Liver (tissue), 9 donors: ENCODE measurements around the gene PI4K2A. TPM values are rescaled to one million over a fixed set of nuclear protein-coding genes. Genes with fewer than 3 reads are reported as not detected.
"Not testable (repeated sequence)": the region's sequence is repeated elsewhere in the genome, so short reads cannot be mapped to it uniquely, and the experiment has no call there.

Experiments used
- DNase-seq: peaks from one replicate; pipeline ENCODE4 v3.0.0-alpha.2; 2017; ENCODE audit warnings: low spot score
- H3K27ac ChIP-seq, 2 donors: one replicate each; pipeline ENCODE4 v1.7.0; 2013; ENCODE audit warnings: inconsistent platforms in 2 of 2, low read length in 2 of 2, control low read depth in 1 of 2, low read depth in 1 of 2, mild to moderate bottlenecking in 1 of 2
- H3K27me3 ChIP-seq, 4 donors: one replicate each; pipeline versions ENCODE4 v1.6.1 to v1.7.0; 2013; ENCODE audit warnings: low read length in 3 of 4, inconsistent platforms in 1 of 4, mild to moderate bottlenecking in 1 of 4, moderate library complexity in 1 of 4; ENCODE audit not compliant: control insufficient read depth in 4 of 4, insufficient read depth in 4 of 4
- H3K36me3 ChIP-seq, 4 donors: one replicate each; pipeline versions ENCODE4 v1.6.1 to v1.7.0; 2013; ENCODE audit warnings: low read length in 3 of 4, mild to moderate bottlenecking in 3 of 4, low read depth in 1 of 4, moderate library complexity in 1 of 4; ENCODE audit not compliant: control insufficient read depth in 4 of 4, insufficient read depth in 3 of 4
- H3K4me1 ChIP-seq, 4 donors: one replicate each; pipeline versions ENCODE4 v1.6.1 to v1.7.0; 2013; ENCODE audit warnings: low read length in 3 of 4, mild to moderate bottlenecking in 3 of 4, moderate library complexity in 1 of 4; ENCODE audit not compliant: control insufficient read depth in 4 of 4, insufficient read depth in 4 of 4
- H3K4me3 ChIP-seq, 3 donors: one replicate each; pipeline versions ENCODE4 v1.6.1 to v1.7.0; 2013; ENCODE audit warnings: low read length in 3 of 3, control low read depth in 1 of 3, low read depth in 1 of 3, mild to moderate bottlenecking in 1 of 3
- H3K9ac ChIP-seq, 2 donors: one replicate each; pipeline ENCODE4 v1.7.0; 2013; ENCODE audit warnings: low read length in 2 of 2, mild to moderate bottlenecking in 2 of 2, moderate library complexity in 2 of 2, control low read depth in 1 of 2, low read depth in 1 of 2
- H3K9me3 ChIP-seq, 4 donors: one replicate each; pipeline versions ENCODE4 v1.6.1 to v1.7.0; 2013; ENCODE audit warnings: low read length in 3 of 4; ENCODE audit not compliant: control insufficient read depth in 4 of 4
- EGR1 ChIP-seq, 2 donors: IDR thresholded peaks; 2 replicates each; pipeline ENCODE4 v1.6.1; 2016 to 2018; ENCODE audit warnings: antibody characterized with exemption in 2 of 2, low read depth in 2 of 2
- FOXA1 ChIP-seq: IDR thresholded peaks from 2 replicates; pipeline ENCODE4 v1.6.1; 2016; ENCODE audit warnings: antibody characterized with exemption
- GABPA ChIP-seq, 2 donors: IDR thresholded peaks in 1 of 2; conservative IDR thresholded peaks in 1 of 2; 2 replicates each; pipeline ENCODE4 v1.6.1; 2016; ENCODE audit warnings: antibody characterized with exemption in 2 of 2, mild to moderate bottlenecking in 1 of 2, moderate library complexity in 1 of 2
- HNF4A ChIP-seq, 2 donors: conservative IDR thresholded peaks; 2 replicates each; pipeline ENCODE4 v1.6.1; 2016; ENCODE audit warnings: antibody characterized with exemption in 2 of 2, mild to moderate bottlenecking in 2 of 2
- HNF4G ChIP-seq: IDR thresholded peaks from 2 replicates; pipeline ENCODE4 v1.6.1; 2016; ENCODE audit warnings: antibody characterized with exemption
- JUND ChIP-seq, 2 donors: IDR thresholded peaks; 2 replicates each; pipeline ENCODE4 v1.6.1; 2016; ENCODE audit warnings: antibody characterized with exemption in 2 of 2
- RAD21 ChIP-seq, 2 donors: IDR thresholded peaks; 2 replicates each; pipeline ENCODE4 v1.6.1; 2016; ENCODE audit warnings: antibody characterized with exemption in 2 of 2, mild to moderate bottlenecking in 2 of 2
- RXRA ChIP-seq, 2 donors: IDR thresholded peaks; 2 replicates each; pipeline ENCODE4 v1.6.1; 2017 to 2018; ENCODE audit warnings: antibody characterized with exemption in 2 of 2, mild to moderate bottlenecking in 1 of 2
- SP1 ChIP-seq: IDR thresholded peaks from 2 replicates; pipeline ENCODE4 v1.6.1; 2018; ENCODE audit warnings: antibody characterized with exemption, mild to moderate bottlenecking
- TAF1 ChIP-seq: conservative IDR thresholded peaks from 2 replicates; pipeline ENCODE4 v1.6.1; 2016; ENCODE audit warnings: antibody characterized with exemption, mild to moderate bottlenecking
- YY1 ChIP-seq: IDR thresholded peaks from 2 replicates; pipeline ENCODE4 v1.6.1; 2016; ENCODE audit warnings: antibody characterized with exemption, mild to moderate bottlenecking
- WGBS: extraction: QIAGEN DNeasy Blood & Tissue Kit; methylation state at CpG from one replicate; pipeline ENCODE4 v1.1.7; 2013; 5-methylcytosine and 5-hydroxymethylcytosine counted together
- polyA plus RNA-seq, 2 donors: library from polyadenylated mRNA; stranded (reverse) in 1 of 2; unstranded in 1 of 2; fragments of 200-250 nt in 1 of 2; fragments of >200 nt in 1 of 2; fragmentation: Nextera tagmentation in 1 of 2; extraction: Ambion mirVana in 1 of 2; gene quantifications; one replicate each; pipeline versions ENCODE4 v1.2.1 to v1.2.3, GENCODE V29; 2013 to 2015
- total RNA-seq, 2 donors: library from RNA; depleted of rRNA; stranded (reverse); fragments of >200 nt; gene quantifications; one replicate each; pipeline ENCODE4 v1.2.3, GENCODE V29; 2014
- TF ChIP-seq, protein P1 (sequence below): IDR thresholded peaks from 2 replicates; pipeline ENCODE4 v1.6.1; 2016; ENCODE audit warnings: antibody characterized with exemption, mild to moderate bottlenecking
- TF ChIP-seq, protein P2 (sequence below): IDR thresholded peaks from 2 replicates; pipeline ENCODE4 v1.6.1; 2016; ENCODE audit warnings: antibody characterized with exemption
- donor health status: healthy.
- donor health status: healthy.
- donor health status: healthy.
- donor health status: healthy.
- donor health status: healthy.

The PI4K2A gene
- total and polyA plus RNA-seq, 4 donors, result 4.4 to 17.6 (median 11.2) TPM

DNA sequence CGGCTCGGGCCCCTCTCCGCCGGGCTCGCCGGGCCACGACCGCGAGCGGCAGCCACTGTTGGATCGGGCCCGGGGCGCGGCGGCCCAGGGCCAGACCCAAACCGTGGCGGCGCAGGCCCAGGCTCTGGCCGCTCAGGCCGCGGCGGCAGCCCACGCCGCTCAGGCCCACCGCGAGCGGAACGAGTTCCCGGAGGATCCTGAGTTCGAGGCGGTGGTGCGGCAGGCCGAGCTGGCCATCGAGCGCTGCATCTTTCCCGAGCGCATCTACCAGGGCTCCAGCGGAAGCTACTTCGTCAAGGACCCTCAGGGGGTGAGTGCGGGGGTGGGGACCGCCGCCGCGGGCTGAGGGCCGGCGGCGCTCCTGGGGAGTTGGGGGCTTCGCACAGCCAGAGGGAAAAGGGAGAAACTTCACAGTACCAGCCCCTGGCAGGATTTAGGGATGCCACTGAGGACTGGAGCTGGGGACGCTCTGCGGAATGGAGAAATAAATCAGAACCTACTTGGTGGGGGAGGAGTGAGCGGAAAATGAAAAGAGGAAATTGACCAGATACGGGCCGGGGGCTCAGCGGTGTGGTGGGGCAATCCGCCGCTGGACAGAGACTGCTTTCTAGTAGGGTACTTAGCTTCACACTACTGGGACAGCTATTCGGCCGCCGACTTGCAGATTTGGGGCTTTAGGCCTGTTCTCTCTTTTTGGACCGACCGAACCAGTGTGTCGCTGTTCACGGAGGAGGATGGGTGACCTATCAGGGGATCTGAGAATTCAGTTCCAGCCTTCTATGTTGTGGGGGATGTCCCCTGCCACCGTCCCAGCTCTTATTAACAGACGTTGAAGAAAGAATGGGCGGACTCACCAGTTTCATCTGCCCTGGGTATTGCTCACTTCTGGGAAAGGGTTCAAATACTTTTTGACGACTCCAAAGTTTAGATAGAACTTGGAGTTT, 669 bp downstream of the PI4K2A start:
- peaks cover 5 to 12% (median 8%) of the 10 kb centered on the region in 4 donors for H3K4me1 ChIP-seq
- peak overlapping the region; percentile 68 to 92 (median 83) for H3K4me3 ChIP-seq
- TF ChIP-seq HNF4A (conservative IDR thresholded peaks at IDR 0.05), result peak in 1 of 2 donors; percentile 7
- TF ChIP-seq GABPA (IDR thresholded peaks at IDR 0.05 in 1 of 2, conservative IDR thresholded peaks at IDR 0.05 in 1 of 2), result no peak
- TF ChIP-seq YY1, result peak; percentile 34
- no peak for TF ChIP-seq HNF4G
- no peak for TF ChIP-seq FOXA1
- no peaks in the 10 kb centered on the region for H3K27me3 ChIP-seq
- peak overlapping the region; percentile 73 to 87 for H3K27ac ChIP-seq
- H3K36me3 ChIP-seq, result peaks cover 0 to 8% (median 2%) of the 10 kb centered on the region in 4 donors
- H3K9me3 ChIP-seq, result no peaks in the 10 kb centered on the region
- DNase-seq, result peak; percentile 44
- WGBS, result under 1% methylated on average over 67 of the region's 67 CpGs
- H3K9ac ChIP-seq, result peak overlapping the region; percentile 21 to 57

DNA sequence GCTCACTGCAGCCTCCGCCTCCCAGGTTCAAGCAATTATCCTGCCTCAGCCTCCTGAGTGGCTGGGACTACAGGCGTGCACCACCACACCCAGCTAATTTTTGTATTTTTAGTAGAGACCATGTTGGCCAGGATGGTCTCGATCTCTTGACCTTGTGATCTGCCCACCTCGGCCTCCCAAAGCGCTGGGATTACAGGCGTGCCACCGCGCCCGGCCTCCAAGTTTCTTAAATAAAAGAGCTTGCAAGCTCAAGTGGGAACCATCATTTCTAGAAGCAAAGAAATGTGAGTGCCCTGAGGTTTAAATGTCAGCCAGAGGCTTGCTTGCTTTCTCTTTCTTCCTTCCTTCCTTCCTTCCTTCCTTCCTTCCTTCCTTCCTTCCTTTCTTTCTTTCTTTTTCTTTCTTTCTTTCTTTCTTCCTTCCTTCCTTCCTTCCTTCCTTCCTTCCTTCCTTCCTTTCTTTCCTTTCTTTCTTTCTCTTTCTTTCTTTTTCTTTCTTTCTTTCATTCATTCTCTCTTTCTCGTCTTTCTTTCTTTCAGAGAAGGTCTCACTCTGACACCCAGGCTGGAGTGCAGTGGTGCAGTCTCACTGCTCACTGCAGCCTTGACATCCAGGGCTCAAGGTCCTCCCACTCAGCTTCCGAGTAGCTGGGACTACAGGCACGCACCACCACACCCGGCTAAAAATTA, 2.1 kb downstream of the PI4K2A start:
- not testable (repeated sequence) for H3K9me3 ChIP-seq, H3K27me3 ChIP-seq, DNase-seq, H3K27ac ChIP-seq, H3K4me3 ChIP-seq, H3K36me3 ChIP-seq, H3K9ac ChIP-seq
- WGBS, result 97% methylated on average over 13 of the region's 13 CpGs
- H3K4me1 ChIP-seq, result peaks cover 5 to 15% (median 8%) of the 10 kb centered on the region in 4 donors

DNA sequence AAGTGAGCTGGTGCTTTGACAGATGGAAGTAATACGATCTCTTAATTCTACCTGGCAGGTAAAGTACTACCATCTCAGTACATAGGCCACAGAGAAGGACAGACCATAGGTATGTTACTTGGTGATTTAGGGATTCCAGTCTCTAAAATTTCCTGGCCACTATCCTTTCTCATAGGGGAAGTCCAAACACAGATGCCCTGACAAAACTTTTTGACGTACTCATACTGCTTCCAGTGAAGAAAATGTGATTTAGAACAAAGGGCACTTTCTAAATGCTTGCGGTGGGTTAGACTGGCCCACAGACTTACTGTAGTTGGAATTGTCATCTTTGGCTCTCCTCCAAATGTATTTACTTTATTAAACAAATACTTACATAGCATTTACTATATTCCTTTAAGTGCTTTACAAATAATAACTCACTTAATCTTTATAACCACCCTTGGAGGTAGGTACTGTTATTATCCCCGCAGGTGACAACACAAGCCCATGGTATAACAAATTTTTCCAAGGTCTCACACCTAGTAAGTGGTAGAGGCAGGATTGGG, 3.0 kb downstream of the PI4K2A start:
- H3K9ac ChIP-seq, result no peak overlapping the region
- WGBS, result 96% methylated on average over 4 of the region's 4 CpGs
- H3K27me3 ChIP-seq, result no peaks in the 10 kb centered on the region

DNA sequence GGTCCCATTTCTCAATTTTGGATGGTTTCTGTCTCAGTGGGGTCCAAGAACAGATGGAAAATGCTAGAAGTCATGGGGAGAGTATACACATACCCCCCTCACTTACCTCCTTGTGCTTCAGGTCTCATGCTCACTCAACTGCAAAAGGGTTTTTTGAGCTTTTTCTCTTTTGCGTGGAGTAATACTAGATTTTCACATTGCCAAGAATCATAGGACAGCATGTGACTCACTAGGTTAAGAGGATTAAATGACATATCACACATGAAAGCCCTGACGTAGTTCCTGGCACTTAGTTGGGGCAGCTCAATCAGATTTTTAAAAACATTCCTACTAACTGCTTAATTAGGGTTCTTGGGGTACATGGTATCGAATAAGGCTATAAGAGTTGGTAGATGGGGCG, 4.5 kb downstream of the PI4K2A start:
- 97% methylated on average over 4 of the region's 4 CpGs for WGBS
- Histone ChIP-seq H3K9ac (no peak overlapping the region), H3K27ac (no peak overlapping the region), H3K4me3 (no peak overlapping the region), H3K4me1 (peaks cover 5 to 15% (median 8%) of the 10 kb centered on the region in 4 donors), H3K36me3 (peaks cover 0 to 8% (median 2%) of the 10 kb centered on the region in 4 donors), H3K9me3 (no peaks in the 10 kb centered on the region), H3K27me3 (no peaks in the 10 kb centered on the region)
- no peak for DNase-seq
- TF ChIP-seq RXRA (IDR thresholded peaks at IDR 0.05) (no peak), EGR1 (IDR thresholded peaks at IDR 0.05; ENCODE audit: low read depth in 2 of 2) (no peak), SP1 (no peak), JUND (IDR thresholded peaks at IDR 0.05) (no peak), RAD21 (IDR thresholded peaks at IDR 0.05) (no peak), TAF1 (no peak), GABPA (IDR thresholded peaks at IDR 0.05 in 1 of 2, conservative IDR thresholded peaks at IDR 0.05 in 1 of 2) (no peak)
- TF ChIP-seq, protein P1, sequence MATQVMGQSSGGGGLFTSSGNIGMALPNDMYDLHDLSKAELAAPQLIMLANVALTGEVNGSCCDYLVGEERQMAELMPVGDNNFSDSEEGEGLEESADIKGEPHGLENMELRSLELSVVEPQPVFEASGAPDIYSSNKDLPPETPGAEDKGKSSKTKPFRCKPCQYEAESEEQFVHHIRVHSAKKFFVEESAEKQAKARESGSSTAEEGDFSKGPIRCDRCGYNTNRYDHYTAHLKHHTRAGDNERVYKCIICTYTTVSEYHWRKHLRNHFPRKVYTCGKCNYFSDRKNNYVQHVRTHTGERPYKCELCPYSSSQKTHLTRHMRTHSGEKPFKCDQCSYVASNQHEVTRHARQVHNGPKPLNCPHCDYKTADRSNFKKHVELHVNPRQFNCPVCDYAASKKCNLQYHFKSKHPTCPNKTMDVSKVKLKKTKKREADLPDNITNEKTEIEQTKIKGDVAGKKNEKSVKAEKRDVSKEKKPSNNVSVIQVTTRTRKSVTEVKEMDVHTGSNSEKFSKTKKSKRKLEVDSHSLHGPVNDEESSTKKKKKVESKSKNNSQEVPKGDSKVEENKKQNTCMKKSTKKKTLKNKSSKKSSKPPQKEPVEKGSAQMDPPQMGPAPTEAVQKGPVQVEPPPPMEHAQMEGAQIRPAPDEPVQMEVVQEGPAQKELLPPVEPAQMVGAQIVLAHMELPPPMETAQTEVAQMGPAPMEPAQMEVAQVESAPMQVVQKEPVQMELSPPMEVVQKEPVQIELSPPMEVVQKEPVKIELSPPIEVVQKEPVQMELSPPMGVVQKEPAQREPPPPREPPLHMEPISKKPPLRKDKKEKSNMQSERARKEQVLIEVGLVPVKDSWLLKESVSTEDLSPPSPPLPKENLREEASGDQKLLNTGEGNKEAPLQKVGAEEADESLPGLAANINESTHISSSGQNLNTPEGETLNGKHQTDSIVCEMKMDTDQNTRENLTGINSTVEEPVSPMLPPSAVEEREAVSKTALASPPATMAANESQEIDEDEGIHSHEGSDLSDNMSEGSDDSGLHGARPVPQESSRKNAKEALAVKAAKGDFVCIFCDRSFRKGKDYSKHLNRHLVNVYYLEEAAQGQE, result no peak
- TF ChIP-seq, protein P2, sequence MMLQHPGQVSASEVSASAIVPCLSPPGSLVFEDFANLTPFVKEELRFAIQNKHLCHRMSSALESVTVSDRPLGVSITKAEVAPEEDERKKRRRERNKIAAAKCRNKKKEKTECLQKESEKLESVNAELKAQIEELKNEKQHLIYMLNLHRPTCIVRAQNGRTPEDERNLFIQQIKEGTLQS, result no peak

More for the DNA sequence above, 3.0 kb downstream of the PI4K2A start:
- no peak for DNase-seq
- no peaks in the 10 kb centered on the region for H3K9me3 ChIP-seq
- H3K36me3 ChIP-seq, result peaks cover 0 to 8% (median 2%) of the 10 kb centered on the region in 4 donors
- H3K4me1 ChIP-seq, result peaks cover 5 to 15% (median 8%) of the 10 kb centered on the region in 4 donors
- TF ChIP-seq FOXA1, result no peak
- TF ChIP-seq, protein P2, result no peak
- TF ChIP-seq GABPA (IDR thresholded peaks at IDR 0.05 in 1 of 2, conservative IDR thresholded peaks at IDR 0.05 in 1 of 2), result no peak
- TF ChIP-seq HNF4G, result no peak
- no peak for TF ChIP-seq TAF1
- no peak overlapping the region for H3K4me3 ChIP-seq
- H3K27ac ChIP-seq, result no peak overlapping the region
